Adrenal gland (tissue), 12 donors: ENCODE results near the gene RAD9A. TPM values are rescaled to one million over a fixed set of nuclear protein-coding genes. Genes with fewer than 3 reads are reported as not detected.

ENCODE experiments used
- DNase-seq, 7 donors: peaks; one replicate each; pipeline ENCODE4 v3.0.0-alpha.2; 2019 to 2020
- H3K27ac ChIP-seq, 5 donors: fragments of 200-600 bp; sonication (generic) in 4 of 5; 1 replicate in 3 of 5; 2 replicates in 2 of 5; pipeline versions ENCODE4 v1.5.1 to v1.8.0; 2016 to 2020; ENCODE audit warnings: mild to moderate bottlenecking in 1 of 5
- H3K27me3 ChIP-seq: fragments of 200-600 bp; 2 replicates; pipeline ENCODE4 v1.8.0; 2021
- H3K36me3 ChIP-seq, 2 donors: fragments of 200-600 bp; replicated peaks in 1 of 2; 1 replicate in 1 of 2; 2 replicates in 1 of 2; pipeline versions ENCODE4 v1.5.1 to v1.8.0; 2018 to 2022
- H3K4me1 ChIP-seq, 2 donors: fragments of 200-600 bp; replicated peaks in 1 of 2; 1 replicate in 1 of 2; 2 replicates in 1 of 2; pipeline versions ENCODE4 v1.5.1 to v1.8.0; 2018 to 2021
- H3K4me3 ChIP-seq, 4 donors: fragments of 200-600 bp; sonication (generic) in 3 of 4; one replicate each; pipeline ENCODE4 v1.5.1; 2016 to 2018
- H3K9me3 ChIP-seq, 3 donors: fragments of 200-600 bp; sonication (generic) in 1 of 3; replicated peaks in 1 of 3; 1 replicate in 2 of 3; 2 replicates in 1 of 3; pipeline versions ENCODE4 v1.5.1 to v1.8.0; 2016 to 2021
- CTCF ChIP-seq, 6 experiments: fragments of 450-650 bp in 4 of 6; fragments of 200-600 bp in 2 of 6; sonication (generic) in 1 of 6; IDR thresholded peaks; 1 replicate in 5 of 6; 2 replicates in 1 of 6; pipeline versions ENCODE4 v1.5.1 to v1.8.0; 2016 to 2021; ENCODE audit warnings: antibody characterized with exemption in 6 of 6, mild to moderate bottlenecking in 2 of 6, moderate library complexity in 1 of 6
- POLR2A ChIP-seq, 2 donors: fragments of 450-650 bp; IDR thresholded peaks; one replicate each; pipeline ENCODE4 v1.6.1; 2017; ENCODE audit warnings: antibody characterized with exemption in 2 of 2, mild to moderate bottlenecking in 2 of 2, moderate library complexity in 1 of 2
- WGBS, 4 donors: extraction: QIAGEN DNeasy Blood & Tissue Kit in 2 of 4; methylation state at CpG; one replicate each; pipeline versions ENCODE4 v1.1.5 to v1.1.7; 2013 to 2017; 5-methylcytosine and 5-hydroxymethylcytosine counted together
- intact Hi-C, 2 donors: fragments of 100-400 bp; cut with DNase I; formaldehyde crosslinking; loops; one replicate each; pipeline versions ENCODE4 v1.14.1 to v1.15.0; 2022 to 2023
- polyA plus RNA-seq, 3 donors: library from polyadenylated mRNA; stranded (reverse); fragments of 200-250 nt in 2 of 3; fragments of 350-450 nt in 1 of 3; fragmentation: Illumina TruSeq in 1 of 3; extraction: RNeasy Lipid Tissue Mini Kit (QIAGEN cat#74804) in 1 of 3; gene quantifications; one replicate each; pipeline ENCODE4 v1.2.3, GENCODE V29; 2013 to 2014
- total RNA-seq, 9 donors: library from RNA; depleted of rRNA in 4 of 9; stranded (reverse); fragments of >200 nt in 4 of 9; fragments of 120-200 nt in 1 of 9; fragmentation: NEBNext Ultra II Directional in 1 of 9; extraction: Animal tissue kit (Norgen Biotek cat#: 25700) in 1 of 9; gene quantifications; one replicate each; pipeline versions ENCODE4 v1.1.0 to v1.2.4, GENCODE V29; 2013 to 2023
- donor health status: healthy with polysubstance abuse.
- donor health status: Bipolar disorder and iron deficiency.
- donor health status: DM: yes; HTN: yes; CAD: no.
- donor health status: DM: no; HTN: no; CAD: no.
- donor health status: DM: no; HTN: no; CAD: no.
- donor health status: DM: yes; HTN: yes; CAD: no.

Gene RAD9A
- total and polyA plus RNA-seq, 12 donors = 5.4 to 57.7 (median 15.0) TPM

GRCh38 chr11:67376873-67377808 lies 14.6 kb upstream of the RAD9A start:
- TF ChIP-seq POLR2A (IDR thresholded peaks at IDR 0.05) (no peak), CTCF (IDR thresholded peaks at IDR 0.05) (no peak)
- peaks cover 16 to 21% of the 10 kb centered on the region in 2 donors for H3K4me1 ChIP-seq
- DNase-seq = peak in 1 of 7 donors; percentile 17

GRCh38 chr11:67378544-67378943 lies 13.2 kb upstream of the RAD9A start:
- no peak for DNase-seq
- Histone ChIP-seq H3K4me1 (peaks cover 12 to 14% of the 10 kb centered on the region in 2 donors), H3K36me3 (no peaks in the 10 kb centered on the region), H3K4me3 (no peak overlapping the region), H3K9me3 (no peaks in the 10 kb centered on the region), H3K27me3 (no peaks in the 10 kb centered on the region), H3K27ac (no peak overlapping the region)
- WGBS, 4 donors = 87 to 96% (median 94%) methylated on average over 3 to 4 of the region's 4 CpGs
- intact Hi-C loops = no loop called here
- TF ChIP-seq POLR2A (IDR thresholded peaks at IDR 0.05) = no peak
- no peak for TF ChIP-seq CTCF (IDR thresholded peaks at IDR 0.05)

More at GRCh38 chr11:67376873-67377808, 14.6 kb upstream of the RAD9A start:
- 68 to 87% (median 84%) methylated on average over 4 to 6 of the region's 6 CpGs for WGBS, 4 donors
- no peaks in the 10 kb centered on the region for H3K36me3 ChIP-seq
- H3K27me3 ChIP-seq = no peaks in the 10 kb centered on the region
- intact Hi-C loops = no loop called here
- H3K9me3 ChIP-seq = no peaks in the 10 kb centered on the region
- no peak overlapping the region for H3K27ac ChIP-seq
- no peak overlapping the region for H3K4me3 ChIP-seq

DNA sequence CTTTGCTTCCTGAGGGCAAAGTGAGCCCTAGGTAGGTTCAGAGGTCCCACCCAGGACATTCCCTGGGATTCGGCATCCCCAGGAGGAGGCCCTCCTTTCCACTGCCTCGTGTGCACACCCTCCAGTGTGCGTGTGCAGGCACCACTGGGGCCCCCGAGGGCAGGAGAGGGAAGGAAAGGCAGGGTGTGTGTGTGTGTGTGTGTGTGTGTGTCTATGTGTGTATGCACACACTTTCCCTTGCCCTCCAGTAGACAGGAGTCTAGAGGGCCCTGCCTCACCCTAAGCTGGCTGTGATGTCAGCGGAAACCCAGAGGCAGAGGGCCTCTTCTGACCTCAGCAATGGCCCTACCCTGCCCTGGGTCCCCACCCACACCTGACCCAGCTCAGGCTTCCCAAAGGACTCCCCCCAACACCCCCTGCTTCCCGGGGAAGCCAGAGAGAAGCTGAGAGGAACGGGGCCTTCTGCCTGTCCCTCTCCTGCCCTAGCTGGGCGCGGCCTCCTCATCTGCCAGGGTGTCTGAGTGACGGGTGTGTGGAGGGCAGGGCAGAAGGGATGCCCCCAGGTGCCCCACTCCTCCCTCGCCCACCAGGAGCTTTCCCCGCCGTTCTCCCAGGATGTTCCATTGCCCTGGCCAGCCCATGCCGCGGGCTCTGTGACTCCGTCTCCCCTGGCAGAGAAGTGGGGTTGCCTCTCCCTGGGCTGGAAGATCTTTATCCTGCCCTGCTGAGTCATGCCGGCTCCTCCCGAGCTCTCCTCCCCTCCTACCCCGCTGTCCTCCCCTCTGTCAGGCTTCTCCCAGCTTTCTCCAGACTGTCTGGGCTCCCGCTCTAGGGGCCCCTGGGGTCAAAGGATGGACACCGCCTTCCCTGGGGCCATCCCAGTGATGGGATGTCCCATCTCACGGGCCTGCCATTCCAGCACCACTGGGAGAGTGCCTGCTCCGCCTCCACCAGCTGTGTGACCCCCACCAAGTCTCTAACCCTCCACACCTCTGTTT lies 12.4 kb upstream of the RAD9A start:
- Histone ChIP-seq H3K36me3 (no peaks in the 10 kb centered on the region), H3K4me3 (no peak overlapping the region), H3K27me3 (no peaks in the 10 kb centered on the region), H3K4me1 (peaks cover 4 to 6% of the 10 kb centered on the region in 2 donors), H3K9me3 (no peaks in the 10 kb centered on the region), H3K27ac (no peak overlapping the region)
- 70 to 77% (median 73%) methylated on average over 18 to 23 of the region's 23 CpGs for WGBS, 4 donors
- intact Hi-C loops = loop anchor here in 1 of 2 donors (5.0 kb wide), 1 partner anchor 32 kb away; no protein-coding TSS in a partner anchor
- DNase-seq = peak in 2 of 7 donors; percentile 39 to 49
- no peak for TF ChIP-seq CTCF (IDR thresholded peaks at IDR 0.05)
- no peak for TF ChIP-seq POLR2A (IDR thresholded peaks at IDR 0.05)
